GM12864 (cell line): Measurements from ENCODE around the gene KRTAP5-4.

Experiments used
- DNase-seq: peaks from one replicate; pipeline ENCODE4 v3.0.0-alpha.2; 2011; ENCODE audit warnings: low read depth
- H3K4me3 ChIP-seq: 2 replicates; pipeline ENCODE4 v1.5.1; 2011; ENCODE audit warnings: mild to moderate bottlenecking, low read depth, low read length, control low read depth
- CTCF ChIP-seq: IDR thresholded peaks from 2 replicates; pipeline ENCODE4 v1.5.1; 2011; ENCODE audit warnings: low read depth, mild to moderate bottlenecking, moderate library complexity, low read length, control low read depth, inconsistent platforms; ENCODE audit errors: missing control alignments

The KRTAP5-4 gene

GRCh38 chr11:1645357-1645821, 23.5 kb upstream of the KRTAP5-4 start:
- DNase-seq = no peak
- TF ChIP-seq CTCF = no peak
- H3K4me3 ChIP-seq = no peak overlapping the region

GRCh38 chr11:1644601-1645356, 22.8 kb upstream of the KRTAP5-4 start:
- no peak for DNase-seq
- TF ChIP-seq CTCF = no peak
- no peak overlapping the region for H3K4me3 ChIP-seq

GRCh38 chr11:1643146-1643690, 21.3 kb upstream of the KRTAP5-4 start:
- DNase-seq = no peak
- no peak for TF ChIP-seq CTCF

GRCh38 chr11:1642288-1643145, 20.6 kb upstream of the KRTAP5-4 start:
- no peak for DNase-seq
- H3K4me3 ChIP-seq = no peak overlapping the region
- TF ChIP-seq CTCF = no peak

More at GRCh38 chr11:1643146-1643690, 21.3 kb upstream of the KRTAP5-4 start:
- H3K4me3 ChIP-seq = no peak overlapping the region

- H3K4me3 ChIP-seq = no peak overlapping the region
- no peak for TF ChIP-seq CTCF
- no peak for DNase-seq
Measured at GRCh38 chr11:1641096-1641495, 19.2 kb upstream of the KRTAP5-4 start.

GRCh38 chr11:1640076-1640946, 18.4 kb upstream of the KRTAP5-4 start:
- DNase-seq = no peak
- peak; percentile 89 for TF ChIP-seq CTCF
- H3K4me3 ChIP-seq = no peak overlapping the region
